ENCODE data around the gene NAA38. TPM values are rescaled to one million over a fixed set of nuclear protein-coding genes. Genes with fewer than 3 reads are reported as not detected.

The NAA38 gene
- total RNA-seq, 1 experiment from 2014 or later: 50.2 TPM

DNA sequence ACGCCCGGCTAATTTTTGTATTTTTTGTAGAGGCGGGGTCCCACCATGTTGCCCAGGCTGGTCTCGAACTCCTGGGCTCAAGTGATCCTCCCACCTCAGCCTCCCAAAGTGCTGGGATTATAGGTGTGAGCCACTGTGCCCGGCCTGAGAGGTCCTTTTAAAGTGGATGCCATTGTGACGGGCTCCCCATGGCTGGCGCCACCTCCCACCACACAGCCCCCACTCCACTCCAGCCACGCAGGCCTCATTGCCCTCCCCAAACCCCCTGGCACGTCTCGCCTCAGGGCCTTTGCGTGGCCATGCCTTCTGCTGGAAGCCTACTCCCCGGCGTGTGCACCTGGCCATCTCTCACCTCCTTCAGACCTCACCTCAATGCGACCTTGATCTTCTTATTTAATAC, 35.2 kb downstream of the NAA38 start:
- no peak overlapping the region for H3K4ac ChIP-seq (ENCODE audit: low read depth, low read length)
- H2BK20ac ChIP-seq (ENCODE audit: low read depth, low read length, poor library complexity, severe bottlenecking): no peak overlapping the region
- H4K5ac ChIP-seq (ENCODE audit: insufficient read length, low read depth, low read length): no peak overlapping the region
- no peaks in the 10 kb centered on the region for H4K20me1 ChIP-seq (ENCODE audit: control insufficient read depth, insufficient read depth, insufficient read length)
- H3K79me2 ChIP-seq (ENCODE audit: insufficient read depth, low read length): no peaks in the 10 kb centered on the region
- Mint-ChIP-seq H3K27ac (no peak overlapping the region), H3K36me3 (ENCODE audit: insufficient read depth in 1 of 3, low read depth in 3 of 3) (no peaks in the 10 kb centered on the region), H3K9me3 (no peaks in the 10 kb centered on the region), H3K27me3 (ENCODE audit: low read depth) (peaks cover 61% of the 10 kb centered on the region), H3K4me1 (peaks cover 8 to 18% of the 10 kb centered on the region in 2 experiments), H3K4me3 (no peak overlapping the region)
- no peaks in the 10 kb centered on the region; the same call in 1 of the 2 replicates for H3K27me3 ChIP-seq (ENCODE audit: insufficient read depth, low read length)
- no peak overlapping the region for H2BK12ac ChIP-seq (ENCODE audit: insufficient read length, low read depth, low read length)
- H4K8ac ChIP-seq (replicated peaks; ENCODE audit: insufficient read length, low read depth, low read length): no peak overlapping the region
- DNase-seq: peak; percentile 22
- H3K4me1 ChIP-seq (ENCODE audit: insufficient read depth, low read length): no peaks in the 10 kb centered on the region
- no peak overlapping the region for H3K56ac ChIP-seq (ENCODE audit: insufficient read length, low read depth, low read length)
- no peaks in the 10 kb centered on the region for H3K23me2 ChIP-seq (ENCODE audit: insufficient read length, low read depth, low read length, poor library complexity, severe bottlenecking)
- no peaks in the 10 kb centered on the region for H3K9me3 ChIP-seq (ENCODE audit: control insufficient read depth, low read depth, low read length)
- 100% methylated on average over 1 of the region's 14 CpGs for WGBS (ENCODE audit: extremely low coverage, insufficient read length, low lambda C conversion rate)
- no peak overlapping the region for H2BK15ac ChIP-seq (ENCODE audit: low read depth, low read length)
- H3K27ac ChIP-seq (ENCODE audit: insufficient read length, low read depth, low read length): no peak overlapping the region
- TF ChIP-seq, protein P1, sequence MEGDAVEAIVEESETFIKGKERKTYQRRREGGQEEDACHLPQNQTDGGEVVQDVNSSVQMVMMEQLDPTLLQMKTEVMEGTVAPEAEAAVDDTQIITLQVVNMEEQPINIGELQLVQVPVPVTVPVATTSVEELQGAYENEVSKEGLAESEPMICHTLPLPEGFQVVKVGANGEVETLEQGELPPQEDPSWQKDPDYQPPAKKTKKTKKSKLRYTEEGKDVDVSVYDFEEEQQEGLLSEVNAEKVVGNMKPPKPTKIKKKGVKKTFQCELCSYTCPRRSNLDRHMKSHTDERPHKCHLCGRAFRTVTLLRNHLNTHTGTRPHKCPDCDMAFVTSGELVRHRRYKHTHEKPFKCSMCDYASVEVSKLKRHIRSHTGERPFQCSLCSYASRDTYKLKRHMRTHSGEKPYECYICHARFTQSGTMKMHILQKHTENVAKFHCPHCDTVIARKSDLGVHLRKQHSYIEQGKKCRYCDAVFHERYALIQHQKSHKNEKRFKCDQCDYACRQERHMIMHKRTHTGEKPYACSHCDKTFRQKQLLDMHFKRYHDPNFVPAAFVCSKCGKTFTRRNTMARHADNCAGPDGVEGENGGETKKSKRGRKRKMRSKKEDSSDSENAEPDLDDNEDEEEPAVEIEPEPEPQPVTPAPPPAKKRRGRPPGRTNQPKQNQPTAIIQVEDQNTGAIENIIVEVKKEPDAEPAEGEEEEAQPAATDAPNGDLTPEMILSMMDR (conservative IDR thresholded peaks at IDR 0.05): no peak
- H3K79me1 ChIP-seq (ENCODE audit: insufficient read depth, low read depth, low read length, poor library complexity, severe bottlenecking): no peaks in the 10 kb centered on the region
- H4K91ac ChIP-seq (ENCODE audit: insufficient read length, low read depth, low read length): no peak overlapping the region
- no peak overlapping the region for H3K18ac ChIP-seq (ENCODE audit: insufficient read length, low read depth, low read length)
- no peak overlapping the region for H2BK120ac ChIP-seq (ENCODE audit: low read depth, low read length, poor library complexity, severe bottlenecking)
- H2AFZ ChIP-seq (ENCODE audit: low read length): no peak overlapping the region
- H2BK5ac ChIP-seq (ENCODE audit: insufficient read length, low read length): no peak overlapping the region
- no peak overlapping the region for H3K23ac ChIP-seq (ENCODE audit: insufficient read length, low read depth, low read length)
- no peak overlapping the region for H3K14ac ChIP-seq (ENCODE audit: insufficient read depth, low read length)
- no peak overlapping the region for H3T11ph ChIP-seq (ENCODE audit: low read length)
- no peak overlapping the region for H2AK5ac ChIP-seq (ENCODE audit: insufficient read length, low read length)
- no peak overlapping the region for H3K9ac ChIP-seq (ENCODE audit: extremely low read depth, insufficient read length, low read length)
- H3K4me2 ChIP-seq (ENCODE audit: insufficient read depth, insufficient read length, low read length): no peak overlapping the region

All from H9 (cell line).